GM23338 (cell line): ENCODE results near the gene PCNX3.

ENCODE experiments used
- CREB1 ChIP-seq: fragments of 250-450 bp; sonication (Bioruptor Pico); IDR thresholded peaks from 2 replicates; pipeline ENCODE4 v1.5.0; 2020; ENCODE audit warnings: low read depth, mild to moderate bottlenecking, moderate library complexity
- CTCF ChIP-seq, 2 experiments: fragments of 200-600 bp in 1 of 2; sonication (generic) in 1 of 2; conservative IDR thresholded peaks; 2 replicates each; pipeline versions ENCODE4 v1.5.1 to v1.6.1; 2016 to 2017; ENCODE audit warnings: antibody characterized with exemption in 2 of 2, low read depth in 2 of 2, mild to moderate bottlenecking in 2 of 2, moderate library complexity in 1 of 2
- ETS1 ChIP-seq: IDR thresholded peaks from 2 replicates; pipeline ENCODE4 v1.6.1; 2016; ENCODE audit warnings: antibody characterized with exemption
- EZH2 ChIP-seq: fragments of 200-600 bp; sonication (generic); IDR thresholded peaks from one replicate; pipeline ENCODE4 v1.8.0; 2017; ENCODE audit warnings: antibody characterized with exemption, mild to moderate bottlenecking, low read depth; ENCODE audit not compliant: unreplicated experiment
- EZH2phosphoT487 ChIP-seq: fragments of 200-600 bp; sonication (generic); IDR thresholded peaks from one replicate; pipeline ENCODE4 v1.8.1; 2018; ENCODE audit warnings: antibody characterized with exemption; ENCODE audit not compliant: unreplicated experiment
- NANOG ChIP-seq: IDR thresholded peaks from 2 replicates; pipeline ENCODE4 v1.6.1; 2016; ENCODE audit warnings: antibody characterized with exemption, borderline replicate concordance
- POLR2AphosphoS5 ChIP-seq: IDR thresholded peaks from 2 replicates; pipeline ENCODE4 v1.6.1; 2016; ENCODE audit warnings: antibody characterized with exemption, low read depth
- REST ChIP-seq: IDR thresholded peaks from one replicate; pipeline ENCODE4 v1.6.1; 2018; ENCODE audit warnings: antibody characterized with exemption; ENCODE audit not compliant: unreplicated experiment
- STAT1 ChIP-seq: IDR thresholded peaks from one replicate; pipeline ENCODE4 v1.6.1; 2016; ENCODE audit warnings: antibody characterized with exemption; ENCODE audit not compliant: unreplicated experiment
- ZNF114 ChIP-seq: fragments of 250-450 bp; sonication (Bioruptor Pico); IDR thresholded peaks from 2 replicates; pipeline ENCODE4 v1.5.0; 2020; ENCODE audit warnings: mild to moderate bottlenecking, moderate library complexity
- ZNF331 ChIP-seq: fragments of 250-450 bp; sonication (Bioruptor Pico); IDR thresholded peaks from 2 replicates; pipeline ENCODE4 v1.5.0; 2020; ENCODE audit warnings: low read depth, mild to moderate bottlenecking, moderate library complexity
- ZNF462 ChIP-seq: fragments of 250-450 bp; sonication (Bioruptor Pico); IDR thresholded peaks from 2 replicates; pipeline ENCODE4 v1.5.0; 2020; ENCODE audit warnings: mild to moderate bottlenecking, moderate library complexity

- TF ChIP-seq EZH2 (no peak), REST (no peak), CTCF (conservative IDR thresholded peaks at IDR 0.05; ENCODE audit: low read depth in 2 of 2) (no peak), POLR2AphosphoS5 (no peak), ZNF331 (CRISPR knock-in tag) (no peak), EZH2phosphoT487 (no peak), CREB1 (CRISPR knock-in tag) (no peak), ZNF114 (CRISPR knock-in tag) (no peak), ETS1 (no peak), STAT1 (no peak), ZNF462 (no peak), NANOG (no peak)
Measured at GRCh38 chr11:65672982-65673381, 57.4 kb downstream of the PCNX3 start.
